RWPE2 (cell line): ENCODE results near the gene PSD2.

Experiments
- ATAC-seq: fragments of 200-7000 bp; cut with Tn5 transposase; 3 replicates; pipeline ENCODE4 v1.9.1; 2021; ENCODE audit warnings: low read depth
- DNase-seq: peaks from one replicate; pipeline ENCODE4 v3.0.0-alpha.2; 2020; ENCODE audit warnings: low spot score
- H3K27ac ChIP-seq: fragments of 450-650 bp; 2 replicates; pipeline ENCODE4 v1.5.1; 2017; ENCODE audit warnings: mild to moderate bottlenecking; ENCODE audit not compliant: poor library complexity, severe bottlenecking
- H3K27me3 ChIP-seq: fragments of 250-450 bp; sonication (Bioruptor Pico); 2 replicates; pipeline ENCODE4 v1.5.1; 2021; ENCODE audit warnings: mild to moderate bottlenecking, moderate library complexity; ENCODE audit not compliant: insufficient read depth, poor library complexity, severe bottlenecking
- H3K36me3 ChIP-seq: fragments of 250-450 bp; sonication (Bioruptor Pico); 2 replicates; pipeline ENCODE4 v1.5.1; 2020; ENCODE audit warnings: low read depth, mild to moderate bottlenecking, moderate library complexity
- H3K4me1 ChIP-seq: fragments of 250-450 bp; sonication (Bioruptor Pico); 2 replicates; pipeline ENCODE4 v1.5.1; 2021; ENCODE audit warnings: mild to moderate bottlenecking, moderate library complexity; ENCODE audit not compliant: insufficient read depth, poor library complexity, severe bottlenecking
- H3K4me3 ChIP-seq: fragments of 250-450 bp; sonication (Bioruptor Pico); 2 replicates; pipeline ENCODE4 v1.5.1; 2021; ENCODE audit warnings: mild to moderate bottlenecking, moderate library complexity; ENCODE audit not compliant: severe bottlenecking
- H3K9me3 ChIP-seq: fragments of 250-450 bp; sonication (Bioruptor Pico); 2 replicates; pipeline ENCODE4 v1.5.1; 2021; ENCODE audit warnings: mild to moderate bottlenecking, moderate library complexity; ENCODE audit not compliant: severe bottlenecking
- TF ChIP-seq, protein P1 (sequence below): fragments of 450-650 bp; IDR thresholded peaks from one replicate; pipeline ENCODE4 v1.5.1; 2017; ENCODE audit warnings: mild to moderate bottlenecking, moderate library complexity; ENCODE audit not compliant: poor library complexity, severe bottlenecking

The PSD2 gene

GRCh38 chr5:139795074-139796001 lies at the start of gene PSD2:
Gene PSD2 (plus strand): TSS chr5:139795808. CDS start chr5:139809441, 13,633 bp downstream.
- Histone ChIP-seq H3K27me3 (peaks cover 54% of the 10 kb centered on the region), H3K4me3 (peak within 1 kb of the TSS; percentile 26), H3K4me1 (no peaks in the 10 kb centered on the region), H3K9me3 (no peaks in the 10 kb centered on the region), H3K27ac (no peak within 1 kb of the TSS), H3K36me3 (no peaks in the 10 kb centered on the region)
- ATAC-seq (peak; percentile 24; the same call in 2 of the 3 replicates), DNase-seq (no peak)
- TF ChIP-seq, protein P1, sequence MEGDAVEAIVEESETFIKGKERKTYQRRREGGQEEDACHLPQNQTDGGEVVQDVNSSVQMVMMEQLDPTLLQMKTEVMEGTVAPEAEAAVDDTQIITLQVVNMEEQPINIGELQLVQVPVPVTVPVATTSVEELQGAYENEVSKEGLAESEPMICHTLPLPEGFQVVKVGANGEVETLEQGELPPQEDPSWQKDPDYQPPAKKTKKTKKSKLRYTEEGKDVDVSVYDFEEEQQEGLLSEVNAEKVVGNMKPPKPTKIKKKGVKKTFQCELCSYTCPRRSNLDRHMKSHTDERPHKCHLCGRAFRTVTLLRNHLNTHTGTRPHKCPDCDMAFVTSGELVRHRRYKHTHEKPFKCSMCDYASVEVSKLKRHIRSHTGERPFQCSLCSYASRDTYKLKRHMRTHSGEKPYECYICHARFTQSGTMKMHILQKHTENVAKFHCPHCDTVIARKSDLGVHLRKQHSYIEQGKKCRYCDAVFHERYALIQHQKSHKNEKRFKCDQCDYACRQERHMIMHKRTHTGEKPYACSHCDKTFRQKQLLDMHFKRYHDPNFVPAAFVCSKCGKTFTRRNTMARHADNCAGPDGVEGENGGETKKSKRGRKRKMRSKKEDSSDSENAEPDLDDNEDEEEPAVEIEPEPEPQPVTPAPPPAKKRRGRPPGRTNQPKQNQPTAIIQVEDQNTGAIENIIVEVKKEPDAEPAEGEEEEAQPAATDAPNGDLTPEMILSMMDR: no peak

GRCh38 chr5:139746691-139747582 lies 48.7 kb upstream of the PSD2 start:
- Histone ChIP-seq H3K4me1 (peaks cover 7% of the 10 kb centered on the region), H3K27me3 (peaks cover 23% of the 10 kb centered on the region), H3K4me3 (peak overlapping the region; percentile 17), H3K27ac (no peak overlapping the region), H3K36me3 (no peaks in the 10 kb centered on the region), H3K9me3 (no peaks in the 10 kb centered on the region)
- TF ChIP-seq, protein P1: no peak
- ATAC-seq (peak; percentile 24), DNase-seq (peak; percentile 64)

DNA sequence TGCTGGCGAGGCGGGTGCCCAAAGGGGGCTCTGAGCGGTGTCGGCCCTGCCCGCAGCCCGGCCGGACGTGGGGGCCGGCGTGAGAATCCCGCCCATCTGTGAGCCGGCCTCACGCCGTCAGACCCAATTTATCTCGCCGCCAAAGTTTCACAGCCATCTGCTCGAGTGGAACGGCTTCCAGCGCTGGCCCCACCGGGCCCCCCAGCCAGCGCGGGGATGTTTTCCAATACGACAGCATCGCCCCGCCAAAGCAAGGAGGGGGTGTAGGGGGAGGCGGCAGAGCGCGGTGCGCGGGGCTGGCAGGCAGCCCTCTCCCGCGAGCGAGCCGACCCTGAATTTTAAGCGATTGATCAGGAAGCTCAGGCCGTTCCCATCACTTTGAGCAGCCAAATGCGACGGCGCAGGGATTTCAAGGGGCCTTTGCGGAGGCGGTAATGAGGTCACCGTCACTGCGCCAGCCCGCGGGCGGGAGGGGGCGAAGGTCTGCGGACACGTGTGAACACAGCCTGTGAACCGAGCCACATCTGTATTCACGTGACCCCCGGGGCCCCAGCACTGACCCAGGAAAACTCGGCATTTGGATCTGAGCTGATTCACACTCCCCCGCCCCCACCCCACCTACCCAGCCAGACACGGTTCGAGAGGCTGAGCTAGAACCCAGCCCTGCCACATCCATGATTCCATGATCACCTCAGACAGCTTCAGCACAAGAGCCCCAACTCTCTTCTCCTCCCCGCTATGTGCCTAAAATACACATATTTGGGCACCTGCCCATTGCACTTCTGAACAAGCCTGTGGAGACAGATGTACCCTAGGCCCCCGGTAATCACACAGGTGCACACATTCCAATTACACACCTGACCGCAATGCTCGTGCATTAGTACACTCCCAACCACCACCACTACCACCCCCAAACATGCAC lies 47.8 kb upstream of the PSD2 start:
- Histone ChIP-seq H3K27me3 (peaks cover 23% of the 10 kb centered on the region), H3K4me1 (peaks cover 7% of the 10 kb centered on the region), H3K4me3 (peak overlapping the region; percentile 14), H3K27ac (no peak overlapping the region), H3K36me3 (no peaks in the 10 kb centered on the region), H3K9me3 (no peaks in the 10 kb centered on the region)
- ATAC-seq (no peak), DNase-seq (no peak)
- TF ChIP-seq, protein P1: no peak

GRCh38 chr5:139748505-139748826 lies 47.1 kb upstream of the PSD2 start:
- Histone ChIP-seq H3K27me3 (peaks cover 23% of the 10 kb centered on the region), H3K4me1 (peaks cover 11% of the 10 kb centered on the region), H3K27ac (no peak overlapping the region), H3K36me3 (no peaks in the 10 kb centered on the region), H3K4me3 (no peak overlapping the region), H3K9me3 (no peaks in the 10 kb centered on the region)
- ATAC-seq (no peak), DNase-seq (no peak)
- TF ChIP-seq, protein P1: no peak
